Measurements from ENCODE around the gene DOCK1.

- TF ChIP-seq, protein P1, sequence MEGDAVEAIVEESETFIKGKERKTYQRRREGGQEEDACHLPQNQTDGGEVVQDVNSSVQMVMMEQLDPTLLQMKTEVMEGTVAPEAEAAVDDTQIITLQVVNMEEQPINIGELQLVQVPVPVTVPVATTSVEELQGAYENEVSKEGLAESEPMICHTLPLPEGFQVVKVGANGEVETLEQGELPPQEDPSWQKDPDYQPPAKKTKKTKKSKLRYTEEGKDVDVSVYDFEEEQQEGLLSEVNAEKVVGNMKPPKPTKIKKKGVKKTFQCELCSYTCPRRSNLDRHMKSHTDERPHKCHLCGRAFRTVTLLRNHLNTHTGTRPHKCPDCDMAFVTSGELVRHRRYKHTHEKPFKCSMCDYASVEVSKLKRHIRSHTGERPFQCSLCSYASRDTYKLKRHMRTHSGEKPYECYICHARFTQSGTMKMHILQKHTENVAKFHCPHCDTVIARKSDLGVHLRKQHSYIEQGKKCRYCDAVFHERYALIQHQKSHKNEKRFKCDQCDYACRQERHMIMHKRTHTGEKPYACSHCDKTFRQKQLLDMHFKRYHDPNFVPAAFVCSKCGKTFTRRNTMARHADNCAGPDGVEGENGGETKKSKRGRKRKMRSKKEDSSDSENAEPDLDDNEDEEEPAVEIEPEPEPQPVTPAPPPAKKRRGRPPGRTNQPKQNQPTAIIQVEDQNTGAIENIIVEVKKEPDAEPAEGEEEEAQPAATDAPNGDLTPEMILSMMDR (IDR thresholded peaks at IDR 0.05; ENCODE audit: low read depth, low read length) = no peak
- no peak for TF ChIP-seq POLR2A (IDR thresholded peaks at IDR 0.05; ENCODE audit: extremely low read depth, insufficient read length)
- TF ChIP-seq, protein P2, sequence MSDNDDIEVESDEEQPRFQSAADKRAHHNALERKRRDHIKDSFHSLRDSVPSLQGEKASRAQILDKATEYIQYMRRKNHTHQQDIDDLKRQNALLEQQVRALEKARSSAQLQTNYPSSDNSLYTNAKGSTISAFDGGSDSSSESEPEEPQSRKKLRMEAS (IDR thresholded peaks at IDR 0.05; ENCODE audit: low read depth, low read length) = no peak
These were observed 408.9 kb downstream of the DOCK1 start for GRCh38 chr10:127313996-127314700.

Data from NB4 (cell line).